Smooth muscle cell of the brain vasculature (primary cell): Measurements from ENCODE around the gene RPP14.
A peak's percentile ranks its signal among the peaks of the same experiment; 100 is the strongest.
"Not testable (repeated sequence)": the region's sequence is repeated elsewhere in the genome, so short reads cannot be mapped to it uniquely, and the experiment has no call there.

Source experiments
- DNase-seq: peaks from one replicate; pipeline ENCODE4 v3.0.0-alpha.2; 2012; ENCODE audit warnings: low read depth, low spot score

Gene RPP14

DNA sequence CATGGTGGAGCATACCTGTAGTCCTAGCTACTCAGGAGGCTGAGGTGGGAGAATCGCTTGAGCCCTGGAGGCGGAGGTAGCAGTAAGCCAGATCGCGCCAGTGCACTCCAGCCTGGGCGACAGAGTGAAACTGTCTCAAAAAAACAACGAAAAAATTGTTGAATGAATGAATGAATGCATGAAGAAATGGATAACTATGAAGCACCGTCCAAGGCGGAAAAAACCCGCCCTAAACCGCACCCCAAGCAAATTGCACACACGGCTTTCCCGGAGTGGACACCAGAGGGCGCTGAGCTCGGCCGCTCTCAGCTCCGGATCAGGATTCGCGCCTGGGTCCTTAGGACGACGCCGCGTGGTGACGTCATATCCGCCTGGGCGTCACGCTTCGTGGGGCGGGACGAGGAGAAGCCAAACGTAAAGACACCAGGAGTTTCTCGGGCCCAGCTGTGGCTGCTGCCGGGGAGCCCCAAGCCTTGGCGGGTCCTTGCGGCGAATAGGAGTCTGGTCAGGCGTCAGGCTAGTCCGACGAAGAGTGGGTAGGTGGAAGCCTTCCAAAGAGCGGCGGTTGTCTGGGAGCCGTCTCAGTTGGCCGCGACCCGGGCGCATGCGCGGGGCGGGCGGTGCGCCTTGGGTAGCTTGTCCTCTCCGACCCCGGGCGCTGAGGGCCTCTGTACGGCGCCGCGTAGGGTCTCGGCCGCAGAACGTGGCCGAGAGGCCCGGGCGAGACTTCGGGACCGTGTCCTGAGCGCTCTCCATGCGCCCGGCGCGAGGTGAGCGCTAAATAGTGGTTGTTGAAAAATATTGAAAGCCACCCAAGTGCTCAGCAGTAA, at the start of gene RPP14, which contains the start of gene HTD2:
Gene RPP14 (plus strand): TSS at position 364 of the 830 bp plus-strand sequence. CDS start 4,085 bp downstream, outside the sequence.
Gene HTD2 (plus strand): TSS at position 639 of the 830 bp plus-strand sequence. CDS start 11,094 bp downstream, outside the sequence.
- DNase-seq, result peak; percentile 97

DNA sequence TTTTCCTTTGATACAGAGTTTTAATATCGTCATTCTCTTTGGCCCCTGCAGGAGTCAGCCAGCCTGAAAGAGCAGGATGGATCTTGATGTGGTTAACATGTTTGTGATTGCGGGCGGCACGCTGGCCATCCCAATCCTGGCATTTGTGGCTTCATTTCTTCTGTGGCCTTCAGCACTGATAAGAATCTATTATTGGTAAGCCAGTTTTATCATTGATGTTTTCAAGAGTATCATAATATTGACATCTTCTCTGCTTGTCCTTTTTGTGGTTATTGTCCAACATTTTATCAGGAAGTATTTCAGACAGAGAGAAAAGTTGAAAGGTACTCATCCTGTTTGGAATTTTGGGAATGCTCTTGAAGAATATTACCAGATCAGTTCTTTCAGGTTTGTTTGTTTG, 49.5 kb upstream of the RPP14 start:
- no peak for DNase-seq

DNA sequence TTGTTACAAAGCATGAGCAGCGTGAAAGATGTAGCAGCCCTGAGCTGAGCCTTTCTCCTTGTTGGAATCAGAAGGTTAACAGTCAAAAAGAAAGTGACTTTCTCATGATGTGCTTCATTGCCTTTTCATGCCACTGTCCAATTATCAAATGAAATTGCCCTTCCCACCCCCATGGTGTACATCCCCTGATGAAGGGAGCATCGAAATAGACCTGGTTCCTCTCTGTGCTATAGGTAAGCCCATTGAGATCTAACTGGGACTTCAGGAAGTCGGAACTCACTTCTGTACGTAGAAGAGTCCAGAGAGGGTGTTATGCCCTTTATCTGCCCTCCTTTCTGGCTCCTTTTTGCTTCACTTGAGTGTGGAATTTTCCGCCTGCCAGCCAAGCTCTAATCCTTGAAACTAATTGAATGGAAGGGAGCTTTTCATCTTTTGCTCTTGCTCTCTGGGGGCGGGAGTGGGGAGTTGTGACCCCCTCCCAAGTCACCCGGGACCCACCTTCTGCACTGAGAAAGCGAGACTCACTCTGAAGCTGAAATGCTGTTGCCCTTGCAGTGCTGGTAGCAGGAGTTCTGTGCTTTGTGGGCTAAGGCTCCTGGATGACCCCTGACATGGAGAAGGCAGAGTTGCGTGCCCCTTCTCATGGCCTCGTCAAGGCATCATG, 47.5 kb upstream of the RPP14 start:
- no peak for DNase-seq

DNA sequence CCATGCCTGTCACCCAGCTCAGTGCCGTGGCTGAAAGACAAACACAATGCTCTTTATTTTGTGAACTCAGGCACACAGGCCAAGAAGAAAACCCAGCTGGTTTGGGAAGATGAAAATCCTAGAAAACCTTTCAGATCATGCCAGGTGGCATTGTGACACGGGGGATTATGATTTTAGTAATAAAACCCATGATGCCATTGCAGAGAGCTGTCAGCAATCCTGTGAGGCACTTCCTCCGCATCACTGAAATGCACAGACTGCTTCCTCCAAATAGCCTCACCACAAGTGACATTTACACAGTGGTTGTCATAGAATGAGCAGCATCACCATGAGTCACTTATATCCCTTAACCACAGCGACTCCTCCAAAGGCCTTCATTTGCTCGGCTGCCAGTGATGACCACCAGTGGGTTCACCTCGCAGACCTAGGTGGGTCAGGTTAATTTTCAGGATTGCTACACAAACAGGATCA, 45.7 kb upstream of the RPP14 start:
- no peak for DNase-seq

- DNase-seq, result no peak
Observed at GRCh38 chr3:58260733-58261132, 45.3 kb upstream of the RPP14 start.

- no peak for DNase-seq
Observed at GRCh38 chr3:58261954-58262666, 43.9 kb upstream of the RPP14 start.

DNA sequence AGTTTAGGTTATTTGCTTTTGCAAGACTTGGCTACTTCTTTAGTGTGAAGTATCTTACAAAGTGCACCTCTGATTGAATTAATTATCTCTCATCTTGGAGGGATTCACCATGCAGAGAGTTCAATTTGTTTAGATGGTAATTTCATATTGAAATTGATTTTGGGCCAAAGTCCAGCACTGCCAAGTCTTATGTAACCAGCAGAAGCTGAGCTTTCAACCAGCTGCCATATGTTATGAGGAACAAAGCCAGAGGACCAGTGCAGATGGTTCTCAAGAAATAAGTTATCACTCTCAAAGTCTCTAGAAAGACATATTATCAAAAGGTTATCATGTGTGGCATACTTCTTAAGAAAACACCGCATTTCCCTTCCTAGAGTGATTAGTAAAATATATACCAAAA, 39.5 kb upstream of the RPP14 start:
- DNase-seq, result no peak

- not testable (repeated sequence) for DNase-seq
Observed at GRCh38 chr3:58267543-58267942, 38.5 kb upstream of the RPP14 start.

GRCh38 chr3:58269356-58269755, 36.7 kb upstream of the RPP14 start:
- DNase-seq, result no peak

GRCh38 chr3:58270485-58270884, 35.6 kb upstream of the RPP14 start:
- DNase-seq, result no peak

DNA sequence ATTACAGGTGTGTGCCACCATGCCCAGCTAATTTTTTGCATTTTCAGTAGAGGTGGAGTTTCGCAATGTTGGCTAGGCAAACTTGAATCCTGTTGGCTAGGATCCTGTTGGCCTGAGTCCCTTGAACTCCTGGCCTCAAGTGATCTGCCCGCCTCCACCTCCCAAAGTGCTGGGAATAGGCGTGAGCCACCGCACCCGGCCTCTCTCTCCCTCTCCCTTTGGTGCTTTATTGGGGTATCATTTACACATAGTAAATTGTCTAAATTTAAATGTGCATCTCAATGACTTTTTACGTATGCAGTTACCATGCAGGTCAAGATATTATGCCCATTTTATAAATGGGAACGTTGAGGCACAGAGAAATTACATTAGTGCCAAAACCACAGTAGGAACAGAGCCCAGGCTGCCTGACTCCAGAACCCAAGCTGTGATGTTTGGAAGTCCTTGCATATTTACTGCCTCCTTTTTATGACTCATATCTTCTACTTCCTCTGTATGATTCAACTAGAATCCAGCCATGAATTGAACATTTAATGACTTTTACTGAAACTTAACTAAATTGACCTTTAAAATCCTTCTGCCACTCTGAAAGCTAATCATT, 34.0 kb upstream of the RPP14 start:
- DNase-seq, result peak; percentile 53

DNA sequence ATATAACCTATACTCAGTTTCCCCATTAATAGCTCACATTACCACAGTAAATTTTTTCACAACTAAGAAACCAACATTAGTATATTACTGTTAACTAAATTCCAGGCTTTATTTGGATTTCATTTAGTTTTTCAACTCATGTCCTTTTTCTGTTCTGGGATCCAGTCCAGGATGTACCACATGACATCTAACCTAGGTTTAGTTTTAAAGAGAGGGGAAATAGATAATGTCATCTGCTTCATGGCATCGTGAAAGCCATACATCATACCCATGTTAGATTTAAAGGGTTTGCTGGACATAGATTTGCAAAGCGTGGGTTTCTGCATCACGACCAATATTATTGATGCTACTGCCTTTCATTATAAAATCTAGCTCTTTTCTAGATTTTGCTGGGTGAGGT, 33.2 kb upstream of the RPP14 start:
- no peak for DNase-seq

DNA sequence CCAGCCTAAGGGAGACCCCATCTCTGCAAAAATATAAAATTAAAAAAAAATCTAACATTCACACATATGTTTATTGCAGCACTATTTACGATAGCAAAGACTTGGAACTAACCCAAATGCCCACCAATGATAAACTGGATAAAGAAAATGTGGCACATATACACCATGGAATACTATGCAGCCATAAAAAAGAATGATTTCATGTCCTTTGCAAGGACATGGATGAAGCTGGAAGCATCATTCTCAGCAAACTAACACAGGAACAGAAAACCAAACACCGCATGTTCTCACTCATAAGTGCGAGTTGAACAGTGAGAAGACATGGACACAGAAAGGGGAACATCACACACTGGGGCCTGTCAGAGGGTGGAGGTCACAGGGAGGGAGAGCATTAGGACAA, 32.7 kb upstream of the RPP14 start:
- DNase-seq, result not testable (repeated sequence)

GRCh38 chr3:58274027-58274614, 31.9 kb upstream of the RPP14 start:
- no peak for DNase-seq

- no peak for DNase-seq
Observed at GRCh38 chr3:58281069-58281468, 25.0 kb upstream of the RPP14 start.

- DNase-seq, result no peak
Observed at GRCh38 chr3:58285334-58285733, 20.7 kb upstream of the RPP14 start.

- DNase-seq, result no peak
Observed at GRCh38 chr3:58287354-58287753, 18.7 kb upstream of the RPP14 start.

- no peak for DNase-seq
Observed at GRCh38 chr3:58288011-58288728, 17.9 kb upstream of the RPP14 start.

DNA sequence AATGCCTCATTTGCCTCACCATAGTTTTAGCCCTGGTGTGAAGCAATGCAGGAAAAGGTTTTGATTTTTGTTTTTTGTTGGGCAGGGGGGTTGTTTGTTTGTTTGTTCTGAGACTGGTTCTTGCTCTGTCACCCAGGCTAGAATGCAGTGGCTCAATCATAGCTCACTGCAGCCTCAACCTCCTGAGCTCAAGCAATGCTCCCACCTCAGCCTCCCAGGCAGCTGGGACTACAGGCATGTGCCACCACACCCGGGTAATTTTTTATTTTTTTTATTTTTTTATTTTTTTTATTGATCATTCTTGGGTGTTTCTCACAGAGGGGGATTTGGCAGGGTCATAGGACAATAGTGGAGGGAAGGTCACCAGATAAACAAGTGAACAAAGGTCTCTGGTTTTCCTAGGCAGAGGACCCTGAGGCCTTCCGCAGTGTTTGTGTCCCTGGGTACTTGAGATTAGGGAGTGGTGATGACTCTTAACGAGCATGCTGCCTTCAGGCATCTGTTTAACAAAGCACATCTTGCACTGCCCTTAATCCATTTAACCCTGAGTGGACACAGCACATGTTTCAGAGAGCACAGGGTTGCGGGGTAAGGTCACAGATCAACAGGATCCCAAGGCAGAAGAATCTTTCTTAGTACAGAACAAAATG, 17.0 kb upstream of the RPP14 start:
- not testable (repeated sequence) for DNase-seq

- not testable (repeated sequence) for DNase-seq
Observed at GRCh38 chr3:58290446-58290845, 15.6 kb upstream of the RPP14 start.
